Liver (tissue), 3 donors: Measurements from ENCODE around the gene OTUD5.

ENCODE experiments used
- EGR1 ChIP-seq, 2 donors: IDR thresholded peaks; 2 replicates each; pipeline ENCODE4 v1.6.1; 2016 to 2018; ENCODE audit warnings: antibody characterized with exemption in 2 of 2, low read depth in 2 of 2
- FOXA1 ChIP-seq: IDR thresholded peaks from 2 replicates; pipeline ENCODE4 v1.6.1; 2016; ENCODE audit warnings: antibody characterized with exemption
- GABPA ChIP-seq, 2 donors: IDR thresholded peaks in 1 of 2; conservative IDR thresholded peaks in 1 of 2; 2 replicates each; pipeline ENCODE4 v1.6.1; 2016; ENCODE audit warnings: antibody characterized with exemption in 2 of 2, mild to moderate bottlenecking in 1 of 2, moderate library complexity in 1 of 2
- HNF4G ChIP-seq: IDR thresholded peaks from 2 replicates; pipeline ENCODE4 v1.6.1; 2016; ENCODE audit warnings: antibody characterized with exemption
- REST ChIP-seq: IDR thresholded peaks from 2 replicates; pipeline ENCODE4 v1.6.1; 2016; ENCODE audit warnings: antibody characterized with exemption, mild to moderate bottlenecking
- SP1 ChIP-seq: IDR thresholded peaks from 2 replicates; pipeline ENCODE4 v1.6.1; 2018; ENCODE audit warnings: antibody characterized with exemption, mild to moderate bottlenecking
- TAF1 ChIP-seq: conservative IDR thresholded peaks from 2 replicates; pipeline ENCODE4 v1.6.1; 2016; ENCODE audit warnings: antibody characterized with exemption, mild to moderate bottlenecking
- TF ChIP-seq, protein P1 (sequence below): fragments of 150-350 bp; IDR thresholded peaks from 2 replicates; pipeline ENCODE4 v1.5.1; 2017; ENCODE audit warnings: improper control_type of control experiment, low read depth, low read length; ENCODE audit not compliant: missing input control
- TF ChIP-seq, protein P2 (sequence below): IDR thresholded peaks from 2 replicates; pipeline ENCODE4 v1.6.1; 2016; ENCODE audit warnings: antibody characterized with exemption
- TF ChIP-seq, protein P3 (sequence below): IDR thresholded peaks from 2 replicates; pipeline ENCODE4 v1.6.1; 2016; ENCODE audit warnings: antibody characterized with exemption
- donor health status: healthy.
- donor health status: healthy.

- TF ChIP-seq, protein P1, sequence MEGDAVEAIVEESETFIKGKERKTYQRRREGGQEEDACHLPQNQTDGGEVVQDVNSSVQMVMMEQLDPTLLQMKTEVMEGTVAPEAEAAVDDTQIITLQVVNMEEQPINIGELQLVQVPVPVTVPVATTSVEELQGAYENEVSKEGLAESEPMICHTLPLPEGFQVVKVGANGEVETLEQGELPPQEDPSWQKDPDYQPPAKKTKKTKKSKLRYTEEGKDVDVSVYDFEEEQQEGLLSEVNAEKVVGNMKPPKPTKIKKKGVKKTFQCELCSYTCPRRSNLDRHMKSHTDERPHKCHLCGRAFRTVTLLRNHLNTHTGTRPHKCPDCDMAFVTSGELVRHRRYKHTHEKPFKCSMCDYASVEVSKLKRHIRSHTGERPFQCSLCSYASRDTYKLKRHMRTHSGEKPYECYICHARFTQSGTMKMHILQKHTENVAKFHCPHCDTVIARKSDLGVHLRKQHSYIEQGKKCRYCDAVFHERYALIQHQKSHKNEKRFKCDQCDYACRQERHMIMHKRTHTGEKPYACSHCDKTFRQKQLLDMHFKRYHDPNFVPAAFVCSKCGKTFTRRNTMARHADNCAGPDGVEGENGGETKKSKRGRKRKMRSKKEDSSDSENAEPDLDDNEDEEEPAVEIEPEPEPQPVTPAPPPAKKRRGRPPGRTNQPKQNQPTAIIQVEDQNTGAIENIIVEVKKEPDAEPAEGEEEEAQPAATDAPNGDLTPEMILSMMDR, result no peak
- TF ChIP-seq GABPA (IDR thresholded peaks at IDR 0.05 in 1 of 2, conservative IDR thresholded peaks at IDR 0.05 in 1 of 2) (no peak), TAF1 (no peak), REST (no peak), HNF4G (no peak), FOXA1 (no peak), SP1 (no peak), EGR1 (IDR thresholded peaks at IDR 0.05; ENCODE audit: low read depth in 2 of 2) (no peak)
- TF ChIP-seq, protein P2, sequence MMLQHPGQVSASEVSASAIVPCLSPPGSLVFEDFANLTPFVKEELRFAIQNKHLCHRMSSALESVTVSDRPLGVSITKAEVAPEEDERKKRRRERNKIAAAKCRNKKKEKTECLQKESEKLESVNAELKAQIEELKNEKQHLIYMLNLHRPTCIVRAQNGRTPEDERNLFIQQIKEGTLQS, result no peak
- TF ChIP-seq, protein P3, sequence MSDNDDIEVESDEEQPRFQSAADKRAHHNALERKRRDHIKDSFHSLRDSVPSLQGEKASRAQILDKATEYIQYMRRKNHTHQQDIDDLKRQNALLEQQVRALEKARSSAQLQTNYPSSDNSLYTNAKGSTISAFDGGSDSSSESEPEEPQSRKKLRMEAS, result no peak
Observed at GRCh38 chrX:48968377-48968776, 11.0 kb upstream of the OTUD5 start.
